Left ventricle myocardium inferior (tissue), 1 donor: ENCODE data around the gene ABCA2. TPM values are rescaled to one million over a fixed set of nuclear protein-coding genes. Genes with fewer than 3 reads are reported as not detected.

Experiments
- DNase-seq: peaks from one replicate; pipeline ENCODE4 v3.0.0-alpha.2; 2020
- H3K27ac ChIP-seq: fragments of 200-600 bp; replicated peaks from 2 replicates; pipeline ENCODE4 v1.8.0; 2021
- H3K27me3 ChIP-seq: fragments of 200-600 bp; 2 replicates; pipeline ENCODE4 v1.8.0; 2021; ENCODE audit warnings: low read depth
- H3K36me3 ChIP-seq: fragments of 200-600 bp; 2 replicates; pipeline ENCODE4 v1.8.0; 2021
- H3K4me1 ChIP-seq: fragments of 200-600 bp; 2 replicates; pipeline ENCODE4 v1.8.0; 2021
- H3K4me3 ChIP-seq: fragments of 200-600 bp; 2 replicates; pipeline ENCODE4 v1.8.0; 2021; ENCODE audit warnings: mild to moderate bottlenecking, moderate library complexity
- H3K9me3 ChIP-seq: fragments of 200-600 bp; replicated peaks from 2 replicates; pipeline ENCODE4 v1.8.0; 2021
- CTCF ChIP-seq: fragments of 200-600 bp; IDR thresholded peaks from 2 replicates; pipeline ENCODE4 v1.8.0; 2021; ENCODE audit warnings: antibody characterized with exemption, mild to moderate bottlenecking, borderline replicate concordance
- intact Hi-C: fragments of 100-400 bp; cut with micrococcal nuclease; formaldehyde crosslinking; loops from one replicate; pipeline ENCODE4 v1.11.0; 2022
- total RNA-seq: library from RNA; stranded (reverse); fragmentation: NEBNext Ultra II Directional; extraction: Animal tissue kit (Norgen Biotek cat#: 25700); gene quantifications from one replicate; pipeline ENCODE4 v1.2.1, GENCODE V29; 2021
- donor health status: DM: no; HTN: yes; CAD: no; lungs with severe emphysema.

The ABCA2 gene
- total RNA-seq, 1 donor from 2014 or later, result 29.9 TPM

- H3K4me1 ChIP-seq, result peaks cover 22% of the 10 kb centered on the region
- H3K9me3 ChIP-seq, result no peaks in the 10 kb centered on the region
- no peak for DNase-seq
- H3K27me3 ChIP-seq, result peaks cover 13% of the 10 kb centered on the region
- H3K36me3 ChIP-seq, result no peaks in the 10 kb centered on the region
- H3K4me3 ChIP-seq, result peak overlapping the region; percentile 62
- TF ChIP-seq CTCF, result no peak
- intact Hi-C loops, result no loop called here
- H3K27ac ChIP-seq, result no peak overlapping the region
These were observed 41.6 kb upstream of the ABCA2 start for GRCh38 chr9:137069508-137070091.

- intact Hi-C loops, result no loop called here
- H3K4me3 ChIP-seq, result peak overlapping the region; percentile 62
- H3K27ac ChIP-seq, result no peak overlapping the region
- no peak for TF ChIP-seq CTCF
- peaks cover 29% of the 10 kb centered on the region for H3K4me1 ChIP-seq
- no peaks in the 10 kb centered on the region for H3K9me3 ChIP-seq
- no peak for DNase-seq
- peaks cover 13% of the 10 kb centered on the region for H3K27me3 ChIP-seq
- no peaks in the 10 kb centered on the region for H3K36me3 ChIP-seq
These were observed 40.8 kb upstream of the ABCA2 start for GRCh38 chr9:137068539-137069507.

GRCh38 chr9:137067860-137068538 is 40.0 kb upstream of the ABCA2 start:
- Histone ChIP-seq H3K4me1 (peaks cover 31% of the 10 kb centered on the region), H3K27me3 (peaks cover 13% of the 10 kb centered on the region), H3K4me3 (no peak overlapping the region), H3K27ac (no peak overlapping the region), H3K36me3 (no peaks in the 10 kb centered on the region), H3K9me3 (no peaks in the 10 kb centered on the region)
- TF ChIP-seq CTCF, result peak; percentile 86
- intact Hi-C loops, result no loop called here
- peak; percentile 77 for DNase-seq

- H3K9me3 ChIP-seq, result no peaks in the 10 kb centered on the region
- H3K4me3 ChIP-seq, result no peak overlapping the region
- peaks cover 13% of the 10 kb centered on the region for H3K27me3 ChIP-seq
- intact Hi-C loops, result no loop called here
- peaks cover 26% of the 10 kb centered on the region for H3K4me1 ChIP-seq
- no peak for DNase-seq
- H3K36me3 ChIP-seq, result no peaks in the 10 kb centered on the region
- TF ChIP-seq CTCF, result no peak
- no peak overlapping the region for H3K27ac ChIP-seq
These were observed 38.2 kb upstream of the ABCA2 start for GRCh38 chr9:137066096-137066861.
